Epithelial cell of proximal tubule (primary cell): ENCODE data around the gene SLC5A6. TPM values are rescaled to one million over a fixed set of nuclear protein-coding genes. Genes with fewer than 3 reads are reported as not detected.
"Not testable (repeated sequence)": the region's sequence is repeated elsewhere in the genome, so short reads cannot be mapped to it uniquely, and the experiment has no call there.

Experiments used
- DNase-seq: peaks from one replicate; pipeline ENCODE4 v3.0.0-alpha.2; 2011; ENCODE audit warnings: low read depth
- H3K4me3 ChIP-seq: 2 replicates; pipeline ENCODE4 v1.5.1; 2011; ENCODE audit warnings: low read depth, mild to moderate bottlenecking, low read length
- total RNA-seq: library from RNA; depleted of rRNA; stranded (reverse); fragments of >200 nt; gene quantifications from 2 replicates; pipeline ENCODE4 v1.2.3, GENCODE V29; 2015
- TF ChIP-seq, protein P1 (sequence below): conservative IDR thresholded peaks from 2 replicates; pipeline ENCODE4 v1.5.1; 2012; ENCODE audit warnings: low read depth, mild to moderate bottlenecking, low read length

Gene SLC5A6
- total RNA-seq, 1 donor from 2014 or later = 51.5 TPM

DNA sequence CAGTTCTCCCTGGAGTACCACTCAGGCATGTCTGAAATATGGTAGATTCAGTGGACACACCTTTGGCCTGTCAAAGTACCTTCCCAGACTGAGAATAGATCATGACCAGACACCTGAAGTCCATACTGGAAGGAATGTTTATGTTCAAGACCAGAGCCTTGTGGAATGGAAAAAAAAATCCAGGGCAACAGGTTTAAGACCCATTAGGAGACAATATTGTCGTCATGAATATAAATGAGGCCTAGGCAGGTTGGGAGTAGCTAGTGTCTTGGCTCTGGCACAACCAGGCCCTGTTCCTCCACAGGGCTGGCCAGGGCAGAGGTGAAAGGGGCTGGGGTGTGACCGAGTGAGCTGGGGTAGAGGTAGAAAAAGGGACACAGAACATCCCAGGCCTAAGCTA is 13.4 kb downstream of the SLC5A6 start:
- no peak overlapping the region for H3K4me3 ChIP-seq
- DNase-seq = no peak
- TF ChIP-seq, protein P1, sequence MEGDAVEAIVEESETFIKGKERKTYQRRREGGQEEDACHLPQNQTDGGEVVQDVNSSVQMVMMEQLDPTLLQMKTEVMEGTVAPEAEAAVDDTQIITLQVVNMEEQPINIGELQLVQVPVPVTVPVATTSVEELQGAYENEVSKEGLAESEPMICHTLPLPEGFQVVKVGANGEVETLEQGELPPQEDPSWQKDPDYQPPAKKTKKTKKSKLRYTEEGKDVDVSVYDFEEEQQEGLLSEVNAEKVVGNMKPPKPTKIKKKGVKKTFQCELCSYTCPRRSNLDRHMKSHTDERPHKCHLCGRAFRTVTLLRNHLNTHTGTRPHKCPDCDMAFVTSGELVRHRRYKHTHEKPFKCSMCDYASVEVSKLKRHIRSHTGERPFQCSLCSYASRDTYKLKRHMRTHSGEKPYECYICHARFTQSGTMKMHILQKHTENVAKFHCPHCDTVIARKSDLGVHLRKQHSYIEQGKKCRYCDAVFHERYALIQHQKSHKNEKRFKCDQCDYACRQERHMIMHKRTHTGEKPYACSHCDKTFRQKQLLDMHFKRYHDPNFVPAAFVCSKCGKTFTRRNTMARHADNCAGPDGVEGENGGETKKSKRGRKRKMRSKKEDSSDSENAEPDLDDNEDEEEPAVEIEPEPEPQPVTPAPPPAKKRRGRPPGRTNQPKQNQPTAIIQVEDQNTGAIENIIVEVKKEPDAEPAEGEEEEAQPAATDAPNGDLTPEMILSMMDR = no peak

- not testable (repeated sequence) for H3K4me3 ChIP-seq, DNase-seq
Measured at GRCh38 chr2:27198068-27198467, 14.0 kb downstream of the SLC5A6 start.

GRCh38 chr2:27195799-27196198 is 16.3 kb downstream of the SLC5A6 start:
- not testable (repeated sequence) for H3K4me3 ChIP-seq, DNase-seq

DNA sequence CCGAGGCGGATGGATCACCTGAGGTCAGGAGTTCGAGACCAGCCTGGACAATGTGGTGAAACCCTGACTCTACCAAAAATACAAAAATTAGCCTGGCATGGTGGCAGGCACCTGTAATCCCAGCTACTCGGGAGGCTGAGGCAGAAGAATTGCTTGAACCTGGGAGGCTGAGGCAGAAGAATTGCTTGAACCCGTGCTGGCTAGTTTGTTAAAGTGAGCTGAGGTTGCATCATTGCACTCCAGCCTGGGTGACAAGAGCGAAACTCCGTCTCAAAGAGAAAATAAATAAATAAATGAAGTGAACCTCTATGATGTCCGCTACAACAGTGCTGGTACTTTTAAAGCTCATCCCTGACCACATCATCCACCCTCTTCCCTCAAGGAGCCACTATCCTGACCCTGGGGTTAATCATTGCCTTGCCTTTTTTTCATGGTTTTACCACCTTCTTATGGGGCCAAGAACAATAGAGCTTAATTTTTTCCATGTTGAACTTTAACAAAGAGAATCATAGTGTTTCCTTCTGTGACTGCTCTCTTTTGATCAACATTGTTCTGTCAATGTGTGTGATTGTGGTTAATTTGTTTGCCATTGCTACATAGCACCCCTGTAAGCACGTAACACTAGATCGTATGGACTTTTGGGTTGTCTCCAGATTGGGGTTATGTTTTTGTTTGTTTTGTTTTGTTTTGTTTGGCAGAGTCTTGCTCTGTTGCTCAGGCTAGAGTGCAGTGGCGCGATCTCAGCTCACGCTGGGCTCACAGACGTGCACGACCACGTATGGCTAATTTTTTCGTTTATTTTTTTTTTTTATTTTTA is 17.3 kb downstream of the SLC5A6 start:
- TF ChIP-seq, protein P1 = no peak
- DNase-seq = peak; percentile 72
- H3K4me3 ChIP-seq = no peak overlapping the region

GRCh38 chr2:27191070-27191829 is 20.8 kb downstream of the SLC5A6 start:
- DNase-seq = no peak
- H3K4me3 ChIP-seq = no peak overlapping the region
- TF ChIP-seq, protein P1 = peak; percentile 71

DNA sequence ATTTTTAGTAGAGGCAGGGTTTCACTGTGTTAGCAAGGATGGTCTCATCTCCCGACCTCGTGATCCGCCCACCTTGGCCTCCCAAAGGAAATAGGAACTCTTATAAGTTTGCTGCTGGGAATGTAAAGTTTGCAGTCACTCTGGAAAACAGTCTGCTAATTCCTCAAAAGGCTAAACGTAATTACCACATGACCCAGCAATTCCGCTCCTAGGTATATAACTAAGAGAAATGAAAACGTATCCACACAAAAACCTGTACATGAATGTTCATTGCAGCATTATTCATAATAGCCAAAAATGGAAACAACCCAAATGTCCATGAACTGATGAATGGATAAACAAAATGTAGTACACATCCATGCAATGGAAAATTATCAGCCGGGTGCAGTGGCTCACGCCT is 22.1 kb downstream of the SLC5A6 start:
- no peak overlapping the region for H3K4me3 ChIP-seq
- TF ChIP-seq, protein P1 = no peak
- DNase-seq = no peak

DNA sequence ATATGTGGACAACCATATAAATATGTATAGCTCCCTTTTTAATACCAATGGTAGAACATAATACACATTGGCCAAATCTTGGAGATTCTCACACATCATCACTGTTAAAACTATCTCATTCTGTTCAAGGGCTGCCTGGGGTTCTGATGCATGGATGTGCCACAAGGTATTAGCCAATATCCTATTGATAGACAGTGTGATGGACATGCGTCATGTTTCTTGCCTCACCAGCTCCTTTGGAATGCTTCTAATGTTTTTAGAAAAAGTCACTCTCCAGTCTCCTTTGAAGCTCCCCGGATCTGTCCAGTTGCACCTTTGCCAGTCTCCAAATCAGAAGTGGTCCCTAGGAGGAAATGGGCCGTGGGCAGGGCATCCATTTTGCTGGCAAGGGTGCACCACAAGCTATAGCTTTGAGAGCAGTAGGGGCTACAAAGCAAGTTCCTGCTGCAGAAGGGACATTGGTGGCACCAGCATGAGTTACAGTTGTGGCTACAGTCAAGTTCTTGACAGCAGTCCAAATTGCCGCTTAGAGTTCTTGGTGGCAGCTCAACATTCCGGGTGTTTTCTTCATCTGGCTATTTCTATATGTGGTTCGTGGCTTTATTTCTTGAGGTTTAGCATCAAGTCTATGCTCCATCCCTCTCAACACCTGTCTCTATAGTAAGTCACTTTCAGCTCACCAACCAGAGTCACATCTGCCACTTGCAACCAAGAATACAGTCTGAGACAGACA is 25.3 kb downstream of the SLC5A6 start:
- TF ChIP-seq, protein P1 = no peak
- H3K4me3 ChIP-seq = no peak overlapping the region
- no peak for DNase-seq
